HG02678 (cell line): ENCODE data around the gene KIF18A.
"Not testable (repeated sequence)": the region's sequence is repeated elsewhere in the genome, so short reads cannot be mapped to it uniquely, and the experiment has no call there.

Experiments used
- ATAC-seq: cut with Tn5 transposase; IDR thresholded peaks from one replicate; pipeline ENCODE4 v1.9.1; 2021; ENCODE audit warnings: mild to moderate bottlenecking, moderate library complexity; ENCODE audit not compliant: unreplicated experiment

The KIF18A gene

GRCh38 chr11:28107191-28107749 is 686 bp downstream of the KIF18A start:
- ATAC-seq = no peak

DNA sequence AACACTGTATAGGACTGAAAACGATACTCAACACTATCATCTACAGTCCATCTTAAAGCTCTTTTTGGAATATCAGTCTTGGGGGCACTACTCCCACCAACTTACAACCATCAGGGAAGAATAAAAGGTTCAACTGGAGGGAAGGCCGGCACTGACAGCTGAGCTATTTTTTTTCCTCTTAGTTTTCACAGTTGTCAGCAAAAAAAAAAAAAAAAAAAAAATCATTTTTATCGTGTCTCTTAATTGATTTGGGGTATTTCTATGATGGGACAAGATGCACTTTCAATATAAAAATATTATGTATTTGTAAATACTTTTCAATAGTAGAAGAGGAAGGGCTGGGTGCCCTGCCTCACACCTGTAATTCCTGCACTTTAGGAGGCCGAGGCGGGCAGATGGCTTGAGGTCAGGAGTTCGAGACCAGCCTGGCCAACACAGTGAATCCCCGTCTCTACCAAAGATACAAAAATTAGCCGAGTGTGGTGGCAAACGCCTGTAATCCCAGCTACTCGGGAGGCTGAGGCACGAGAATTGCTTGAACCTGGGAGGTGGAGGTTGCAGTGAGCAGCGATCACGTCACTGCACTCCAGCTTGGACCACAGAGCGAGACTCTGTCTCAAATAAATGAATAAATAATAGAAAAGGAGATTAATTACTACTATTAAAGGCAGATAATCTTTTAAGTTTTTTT is 1.5 kb downstream of the KIF18A start:
- no peak for ATAC-seq

DNA sequence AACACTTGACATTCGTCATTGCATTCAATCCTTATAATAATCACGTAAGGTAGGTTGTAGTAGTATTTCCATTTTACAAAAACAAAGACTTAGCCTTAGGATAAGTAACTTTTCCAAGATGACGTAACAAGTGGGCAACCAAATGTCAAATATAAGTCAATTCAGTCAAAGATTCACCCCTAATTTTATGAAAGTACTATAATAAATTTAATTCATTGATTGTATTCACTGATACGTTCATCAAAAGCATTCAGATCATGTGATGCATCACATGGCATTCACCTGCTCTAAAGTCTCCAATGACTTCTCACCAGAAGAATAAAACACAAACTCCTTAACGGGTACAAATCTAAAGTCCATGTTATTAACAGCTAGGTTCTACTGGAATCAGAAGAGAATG is 2.1 kb downstream of the KIF18A start:
- ATAC-seq = no peak

DNA sequence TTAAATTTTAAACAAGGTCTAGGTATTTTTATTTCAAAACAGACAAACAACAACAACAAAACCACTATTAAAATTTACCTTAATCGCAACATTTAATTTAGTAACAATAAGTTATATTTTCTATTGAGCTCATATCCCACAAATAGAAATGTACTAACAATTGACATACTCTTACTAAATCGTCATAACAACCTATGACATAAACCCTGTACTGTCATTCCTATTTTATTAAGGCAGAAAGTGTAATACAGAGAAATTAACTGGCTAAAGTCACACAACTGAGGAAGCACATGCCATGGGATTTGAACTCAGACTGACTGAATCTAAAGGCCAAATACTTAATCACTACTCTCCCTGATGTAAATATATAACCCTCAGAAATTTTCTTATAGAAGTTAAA is 3.0 kb downstream of the KIF18A start:
- no peak for ATAC-seq

GRCh38 chr11:28104425-28104824 is 3.5 kb downstream of the KIF18A start:
- ATAC-seq = no peak

DNA sequence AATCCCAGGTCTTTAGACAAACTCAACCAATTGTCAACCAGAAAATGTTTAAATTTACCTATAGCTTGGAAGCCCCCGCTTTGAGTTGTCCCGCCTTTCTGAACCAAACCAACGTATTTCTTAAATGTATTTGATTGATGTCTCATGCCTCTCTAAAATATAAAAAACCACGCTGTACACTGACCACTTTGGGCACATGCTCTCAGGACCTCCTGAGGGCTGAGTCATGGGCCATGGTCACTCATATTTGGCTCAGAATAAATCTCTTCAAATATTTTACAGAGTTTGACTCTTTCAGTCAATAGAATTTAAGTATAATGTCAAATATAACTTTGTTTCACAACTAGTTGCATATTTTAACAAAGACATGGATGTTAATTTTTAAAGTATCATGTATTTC is 5.7 kb downstream of the KIF18A start:
- ATAC-seq = not testable (repeated sequence)

DNA sequence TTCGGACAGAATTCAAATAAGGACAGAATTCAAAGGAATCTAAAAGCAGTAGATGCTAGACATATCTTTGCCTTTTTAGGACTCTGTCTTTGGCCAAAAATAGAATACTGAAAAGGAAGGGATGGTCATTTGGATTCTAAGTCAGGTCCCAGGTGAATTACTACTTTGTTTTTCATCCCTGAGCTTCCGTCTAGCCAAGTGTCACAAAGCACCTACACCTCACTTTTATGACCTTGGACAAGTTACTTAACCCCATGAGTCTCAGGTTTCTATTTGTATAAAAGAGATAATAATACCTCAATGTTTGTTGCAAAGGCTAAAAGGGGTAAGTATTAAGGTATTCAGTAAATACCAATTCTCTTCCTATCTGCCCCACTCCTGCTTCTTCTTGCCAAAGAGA is 7.3 kb downstream of the KIF18A start:
- ATAC-seq = no peak

- ATAC-seq = no peak
Observed at GRCh38 chr11:28099715-28100114, 8.2 kb downstream of the KIF18A start.

GRCh38 chr11:28098257-28098656 is 9.7 kb downstream of the KIF18A start:
- no peak for ATAC-seq

DNA sequence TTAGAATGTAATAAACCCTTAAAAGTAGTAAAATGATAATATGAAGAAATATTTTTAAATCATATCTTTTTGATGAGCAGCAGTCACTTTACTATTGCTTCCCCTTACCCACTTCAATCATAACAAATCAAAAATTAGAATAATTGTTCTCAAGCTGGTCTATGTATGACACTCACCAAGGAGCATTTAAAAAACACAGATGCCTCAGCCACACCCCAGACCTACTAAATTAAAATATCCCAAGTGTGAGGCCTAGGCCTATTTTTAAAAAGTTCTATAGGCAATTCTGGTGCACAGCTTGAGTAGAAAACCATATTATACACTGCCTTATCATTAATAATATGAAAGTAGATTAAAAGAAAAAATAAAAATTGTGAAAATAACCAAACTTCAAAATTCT is 15.2 kb downstream of the KIF18A start:
- no peak for ATAC-seq

DNA sequence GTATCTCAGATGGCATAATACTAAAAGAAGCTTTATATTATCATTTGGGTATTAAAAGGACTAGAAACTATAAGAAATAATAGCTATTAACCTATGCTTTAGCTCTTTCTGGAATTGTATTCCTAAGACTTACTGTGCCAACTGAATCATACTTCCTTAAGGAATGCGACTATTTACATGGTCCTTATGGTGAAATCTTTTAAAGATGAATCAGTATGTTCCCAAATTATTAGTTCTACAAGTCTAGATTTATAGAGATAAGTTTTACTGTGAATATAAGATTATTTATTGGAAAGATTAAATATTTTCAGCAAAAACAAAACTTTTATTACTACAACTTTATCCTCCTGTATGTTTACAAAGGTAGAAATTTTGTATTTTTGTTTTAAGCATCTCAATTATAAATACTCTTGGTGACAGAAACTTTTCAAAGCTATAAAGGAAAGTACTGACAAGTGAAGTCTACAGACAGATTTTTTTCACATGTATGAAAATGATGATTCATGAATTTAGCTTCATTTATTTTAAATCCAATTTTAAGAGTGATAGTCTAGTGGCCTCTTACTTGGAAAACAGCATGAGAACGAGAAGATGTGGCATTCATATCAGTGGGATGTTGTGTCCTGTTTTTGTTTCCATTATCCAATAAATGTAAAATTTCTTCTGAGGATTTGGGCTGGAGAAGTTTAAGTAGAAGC is 17.8 kb downstream of the KIF18A start:
- no peak for ATAC-seq

DNA sequence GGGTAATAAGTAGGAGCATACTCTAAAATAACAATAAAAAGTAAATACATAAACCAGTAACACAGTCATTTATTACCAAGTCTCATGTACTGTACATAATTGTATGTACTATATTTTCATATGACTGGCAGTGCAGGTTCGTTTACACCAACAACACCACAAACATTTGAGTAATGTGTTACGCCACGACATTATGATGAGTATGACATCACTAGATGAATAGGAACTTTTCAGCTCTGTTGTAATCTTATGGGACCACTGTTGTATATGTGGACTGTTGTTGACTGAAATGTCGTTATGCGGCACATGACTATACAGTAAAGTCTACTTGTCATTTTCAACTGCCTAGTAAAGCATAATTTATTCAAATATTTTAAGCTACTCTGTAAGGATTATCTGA is 18.6 kb downstream of the KIF18A start:
- ATAC-seq = no peak

GRCh38 chr11:28087693-28088092 is 20.3 kb downstream of the KIF18A start:
- ATAC-seq = not testable (repeated sequence)

- not testable (repeated sequence) for ATAC-seq
Observed at GRCh38 chr11:28087192-28087591, 20.8 kb downstream of the KIF18A start.

DNA sequence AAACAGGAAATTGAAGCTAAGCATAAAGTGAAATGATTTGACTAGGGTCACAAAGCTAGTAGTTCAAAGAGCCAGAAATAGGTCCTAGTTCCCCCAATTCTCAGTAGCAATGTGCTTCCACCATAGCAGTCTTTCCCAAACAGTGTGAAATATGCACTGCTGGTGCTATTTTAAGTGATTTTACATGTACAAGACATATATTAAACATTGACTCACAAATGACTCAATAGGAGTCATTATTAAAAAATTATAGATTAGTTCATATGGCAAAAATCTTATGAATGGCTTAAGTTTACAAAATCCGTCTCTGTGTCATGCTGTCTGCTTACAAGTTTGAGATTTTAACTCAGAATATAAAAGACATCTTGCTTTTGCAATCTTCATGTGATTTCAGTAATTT is 21.4 kb downstream of the KIF18A start:
- no peak for ATAC-seq

- no peak for ATAC-seq
Observed at GRCh38 chr11:28083118-28083517, 24.8 kb downstream of the KIF18A start.

- no peak for ATAC-seq
Observed at GRCh38 chr11:28077521-28077920, 30.4 kb downstream of the KIF18A start.

GRCh38 chr11:28072321-28072720 is 35.6 kb downstream of the KIF18A start:
- no peak for ATAC-seq

GRCh38 chr11:28071305-28071704 is 36.7 kb downstream of the KIF18A start:
- no peak for ATAC-seq

DNA sequence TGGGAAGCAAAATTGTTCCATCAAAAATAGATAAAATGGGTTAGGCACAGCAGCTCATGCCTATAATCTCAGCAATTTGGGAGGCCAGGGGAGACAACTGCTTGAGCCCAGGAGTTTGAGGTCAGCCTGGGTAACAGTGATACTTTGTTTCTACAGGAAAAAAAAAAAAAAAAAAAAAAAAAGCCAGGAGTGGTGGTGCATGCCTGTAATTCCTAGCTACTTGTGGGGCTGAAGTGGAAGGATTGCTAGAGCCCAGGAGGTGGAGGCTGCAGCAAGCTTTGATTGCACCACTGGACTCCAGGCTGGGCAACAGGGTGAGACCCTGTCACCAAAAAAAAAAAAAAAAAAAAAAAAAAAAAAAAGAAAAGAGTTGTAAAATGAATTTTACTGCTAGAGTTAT is 49.6 kb downstream of the KIF18A start:
- no peak for ATAC-seq

DNA sequence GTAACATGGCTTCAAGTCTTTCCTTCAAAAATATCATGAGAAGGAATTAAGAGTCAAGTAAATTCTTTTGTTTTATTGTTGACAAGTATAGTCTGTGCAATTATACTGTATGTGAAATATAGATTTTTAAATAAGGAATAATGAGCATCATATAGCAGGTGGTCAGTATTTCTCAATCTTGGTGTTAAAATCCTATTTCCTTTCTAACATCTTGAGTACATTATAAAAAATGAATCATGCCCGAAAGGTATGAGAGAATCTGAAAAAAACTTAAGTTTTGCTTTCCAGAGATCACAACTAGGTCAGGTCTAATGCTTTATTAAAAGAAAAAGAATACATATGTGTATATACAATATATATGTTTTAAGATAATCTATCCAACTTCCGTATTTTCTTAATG is 53.1 kb downstream of the KIF18A start:
- no peak for ATAC-seq
